ENCODE data around the gene RNPEP.
"Not testable (repeated sequence)": the region's sequence is repeated elsewhere in the genome, so short reads cannot be mapped to it uniquely, and the experiment has no call there.

Gene RNPEP

GRCh38 chr1:201962382-201962781, 20.1 kb upstream of the RNPEP start:
- DNase-seq, result not testable (repeated sequence)

GRCh38 chr1:201964261-201964660, 18.2 kb upstream of the RNPEP start:
- DNase-seq, result no peak

GRCh38 chr1:201966171-201966570, 16.3 kb upstream of the RNPEP start:
- no peak for DNase-seq

- no peak for DNase-seq
Observed at GRCh38 chr1:201968202-201968925, 14.1 kb upstream of the RNPEP start.

GRCh38 chr1:201970334-201971159, 11.9 kb upstream of the RNPEP start:
- no peak for DNase-seq

- peak; percentile 75 for DNase-seq
Observed at GRCh38 chr1:201982082-201982622, 296 bp upstream of the RNPEP start.

- DNase-seq, result no peak
Observed at GRCh38 chr1:201983380-201983805, 945 bp downstream of the RNPEP start.

- no peak for DNase-seq
Observed at GRCh38 chr1:201984446-201984845, 2.0 kb downstream of the RNPEP start.

GRCh38 chr1:201985355-201985754, 2.9 kb downstream of the RNPEP start:
- no peak for DNase-seq

- no peak for DNase-seq
Observed at GRCh38 chr1:201988601-201989000, 6.2 kb downstream of the RNPEP start.

GRCh38 chr1:201989354-201990128, 7.1 kb downstream of the RNPEP start:
- DNase-seq, result no peak

GRCh38 chr1:201990427-201990826, 8.0 kb downstream of the RNPEP start:
- no peak for DNase-seq

- DNase-seq, result no peak
Observed at GRCh38 chr1:201999625-202000238, 17.3 kb downstream of the RNPEP start.

- DNase-seq, result no peak
Observed at GRCh38 chr1:202002507-202002906, 20.1 kb downstream of the RNPEP start.

GRCh38 chr1:202004711-202005110, 22.3 kb downstream of the RNPEP start:
- DNase-seq, result no peak

- no peak for DNase-seq
Observed at GRCh38 chr1:202005958-202006357, 23.5 kb downstream of the RNPEP start.

GRCh38 chr1:202007304-202007703, 24.9 kb downstream of the RNPEP start:
- no peak for DNase-seq

- no peak for DNase-seq
Observed at GRCh38 chr1:202007805-202008489, 25.5 kb downstream of the RNPEP start.

GRCh38 chr1:202009326-202010179, 27.1 kb downstream of the RNPEP start:
- peak; percentile 60 for DNase-seq

GRCh38 chr1:202010180-202011015, 27.9 kb downstream of the RNPEP start, which contains the start of gene ELF3:
Gene ELF3, plus strand, starts transcription at chr1:202010587. Its CDS starts 550 bp downstream, at chr1:202011137.
- DNase-seq, result no peak

Data from activated CD8-positive, alpha-beta memory T cell treated with anti-CD3 and anti-CD28 coated beads, Interleukin-2, amount 50 U/mL, for 4 hours (primary cell).